Fibroblast of villous mesenchyme (primary cell): ENCODE measurements around the gene RGSL1. TPM values are rescaled to one million over a fixed set of nuclear protein-coding genes. Genes with fewer than 3 reads are reported as not detected.

Experiments used
- DNase-seq: peaks from one replicate; pipeline ENCODE4 v3.0.0-alpha.2; 2010; ENCODE audit warnings: low read depth
- H3K4me3 ChIP-seq: 2 replicates; pipeline ENCODE4 v1.5.1; 2011; ENCODE audit warnings: low read depth, mild to moderate bottlenecking, low read length
- total RNA-seq: library from RNA; depleted of rRNA; stranded (reverse); fragments of >200 nt; gene quantifications from 2 replicates; pipeline ENCODE4 v1.2.3, GENCODE V29; 2012
- TF ChIP-seq, protein P1 (sequence below): IDR thresholded peaks from 2 replicates; pipeline ENCODE4 v1.5.1; 2012; ENCODE audit warnings: low read depth, mild to moderate bottlenecking, low read length; ENCODE audit not compliant: insufficient read depth

The RGSL1 gene
- total RNA-seq, 1 donor = not detected

DNA sequence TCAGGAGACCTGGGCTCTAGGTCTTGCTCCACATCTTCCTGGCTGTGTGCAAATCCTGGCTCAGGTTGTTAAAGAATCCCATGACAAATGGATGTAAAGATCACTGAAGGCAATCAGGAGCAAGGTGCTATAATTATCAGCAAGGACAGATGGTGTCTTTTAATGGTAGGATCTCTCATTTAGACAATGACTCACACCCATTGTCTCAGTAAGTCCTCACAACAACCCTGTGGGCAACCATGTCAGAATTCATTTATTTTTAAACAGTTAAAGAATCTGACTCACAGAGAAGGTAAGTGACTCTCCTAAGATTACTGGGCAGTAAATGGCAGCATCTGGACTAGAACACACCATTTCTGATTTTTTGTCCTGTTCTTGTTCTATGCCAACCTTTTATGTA lies 106.3 kb downstream of the RGSL1 start:
- no peak for DNase-seq
- TF ChIP-seq, protein P1, sequence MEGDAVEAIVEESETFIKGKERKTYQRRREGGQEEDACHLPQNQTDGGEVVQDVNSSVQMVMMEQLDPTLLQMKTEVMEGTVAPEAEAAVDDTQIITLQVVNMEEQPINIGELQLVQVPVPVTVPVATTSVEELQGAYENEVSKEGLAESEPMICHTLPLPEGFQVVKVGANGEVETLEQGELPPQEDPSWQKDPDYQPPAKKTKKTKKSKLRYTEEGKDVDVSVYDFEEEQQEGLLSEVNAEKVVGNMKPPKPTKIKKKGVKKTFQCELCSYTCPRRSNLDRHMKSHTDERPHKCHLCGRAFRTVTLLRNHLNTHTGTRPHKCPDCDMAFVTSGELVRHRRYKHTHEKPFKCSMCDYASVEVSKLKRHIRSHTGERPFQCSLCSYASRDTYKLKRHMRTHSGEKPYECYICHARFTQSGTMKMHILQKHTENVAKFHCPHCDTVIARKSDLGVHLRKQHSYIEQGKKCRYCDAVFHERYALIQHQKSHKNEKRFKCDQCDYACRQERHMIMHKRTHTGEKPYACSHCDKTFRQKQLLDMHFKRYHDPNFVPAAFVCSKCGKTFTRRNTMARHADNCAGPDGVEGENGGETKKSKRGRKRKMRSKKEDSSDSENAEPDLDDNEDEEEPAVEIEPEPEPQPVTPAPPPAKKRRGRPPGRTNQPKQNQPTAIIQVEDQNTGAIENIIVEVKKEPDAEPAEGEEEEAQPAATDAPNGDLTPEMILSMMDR = no peak
- H3K4me3 ChIP-seq = no peak overlapping the region

DNA sequence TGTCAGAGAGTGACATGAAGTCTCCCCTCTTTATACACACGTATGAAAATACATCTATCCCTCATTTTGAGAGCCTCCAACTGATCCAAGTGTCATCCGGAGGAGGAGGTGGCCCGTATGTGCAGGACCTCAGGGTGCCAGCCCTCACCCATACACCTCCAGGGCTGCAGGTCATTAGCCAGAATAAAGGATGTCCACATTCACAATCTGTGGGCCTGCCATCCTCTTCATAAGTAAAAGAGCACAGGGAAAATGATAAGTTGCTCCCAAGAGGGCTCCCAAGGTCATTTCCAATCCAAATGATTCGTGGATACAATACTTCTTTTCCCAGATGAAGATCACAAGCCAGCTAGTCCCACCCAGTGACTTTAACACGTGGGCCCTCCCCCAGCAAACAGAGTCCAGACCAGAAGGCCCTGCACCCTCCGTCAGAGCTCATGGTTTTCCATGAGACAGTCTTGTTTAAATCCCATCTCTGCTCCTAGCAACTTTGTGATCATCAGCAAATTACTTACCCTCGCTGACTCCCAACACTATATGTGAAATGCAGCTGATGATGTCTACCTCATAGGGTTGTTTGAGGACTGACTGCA lies 110.5 kb downstream of the RGSL1 start:
- TF ChIP-seq, protein P1 = no peak
- H3K4me3 ChIP-seq = no peak overlapping the region
- DNase-seq = no peak

DNA sequence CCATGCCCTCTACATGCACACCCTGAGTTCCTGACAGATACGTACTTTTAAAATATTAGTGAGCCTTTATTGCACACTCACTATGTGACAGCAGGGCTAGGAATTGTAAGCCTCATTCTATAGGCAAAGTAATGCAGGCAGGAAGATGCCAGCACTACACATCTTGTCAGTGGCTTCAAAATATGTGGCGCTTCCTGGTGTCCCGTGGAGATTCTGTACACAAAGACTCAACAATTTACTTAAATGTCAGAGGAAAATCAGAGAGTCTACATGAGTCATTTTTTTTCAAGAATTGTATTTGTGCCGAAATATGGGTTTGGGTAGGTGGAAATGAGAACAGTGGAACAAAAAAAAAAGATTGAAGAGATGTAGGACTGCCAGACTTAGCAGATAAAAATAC lies 111.5 kb downstream of the RGSL1 start:
- TF ChIP-seq, protein P1 = no peak
- H3K4me3 ChIP-seq = no peak overlapping the region
- DNase-seq = no peak

DNA sequence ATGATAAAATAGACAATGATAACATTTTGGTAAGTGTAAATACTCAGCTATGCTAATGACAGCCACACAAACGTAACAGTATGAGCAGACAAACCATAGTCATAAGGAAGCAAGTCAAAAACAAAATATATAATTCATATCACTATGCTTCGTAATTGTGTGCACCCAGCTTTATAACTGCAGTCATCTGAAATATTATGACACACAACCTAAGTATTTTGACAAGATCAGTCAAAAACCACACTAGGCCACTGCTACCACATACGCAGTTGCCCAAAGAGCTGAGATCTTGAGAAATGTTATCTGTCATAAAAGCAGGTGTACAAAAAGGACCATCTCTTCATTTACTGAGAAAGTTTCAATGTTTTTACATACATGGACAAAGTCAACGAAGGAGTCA lies 113.1 kb downstream of the RGSL1 start:
- TF ChIP-seq, protein P1 = no peak
- no peak overlapping the region for H3K4me3 ChIP-seq
- DNase-seq = no peak

DNA sequence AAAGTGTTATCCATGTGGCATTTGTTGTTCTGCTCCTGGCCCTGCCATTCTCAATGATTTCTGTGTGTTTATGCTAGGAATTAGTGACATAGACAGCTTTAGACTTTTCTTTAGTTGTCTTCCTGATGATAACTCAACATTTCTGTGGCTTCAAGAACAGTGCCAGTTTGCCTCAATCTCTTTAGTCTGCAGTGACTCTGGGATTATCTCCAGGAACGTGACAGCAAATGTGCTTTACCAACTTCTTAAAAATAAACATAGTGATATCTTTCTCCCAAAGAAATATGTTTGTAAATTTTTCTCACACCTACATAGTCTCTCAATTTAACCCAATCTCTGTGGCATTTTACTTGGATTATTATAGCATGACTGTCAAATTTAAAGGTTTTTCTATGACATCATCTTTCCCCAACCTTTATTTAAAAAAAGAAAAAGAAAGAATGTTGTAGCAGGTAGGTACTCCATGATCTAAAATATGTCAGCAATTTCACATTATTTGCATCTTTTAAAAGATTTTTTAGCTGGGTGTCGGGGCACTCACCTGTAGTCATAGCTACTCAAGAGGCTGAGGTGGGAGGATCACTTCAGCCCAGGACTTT lies 114.6 kb downstream of the RGSL1 start:
- no peak for DNase-seq
- no peak overlapping the region for H3K4me3 ChIP-seq
- TF ChIP-seq, protein P1 = no peak

DNA sequence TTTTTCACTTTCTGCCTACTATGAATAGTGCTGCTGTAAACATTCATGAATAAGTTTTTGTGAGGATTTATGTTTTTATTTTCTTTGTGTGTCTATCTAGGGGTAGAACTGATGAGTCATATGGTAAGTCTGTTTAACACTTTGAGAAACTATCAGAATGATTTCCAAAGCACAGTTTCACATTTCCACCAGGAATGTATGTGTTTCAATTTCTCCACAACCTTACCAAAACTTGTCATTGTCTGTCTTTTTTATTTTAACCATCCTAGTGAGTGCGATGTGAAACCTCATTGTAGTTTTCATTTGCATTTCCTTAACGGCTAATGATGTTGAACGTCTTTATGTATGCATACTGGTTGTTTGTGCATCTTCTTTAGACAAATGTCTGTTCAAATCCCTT lies 115.6 kb downstream of the RGSL1 start:
- H3K4me3 ChIP-seq = no peak overlapping the region
- DNase-seq = peak; percentile 25
- TF ChIP-seq, protein P1 = no peak

DNA sequence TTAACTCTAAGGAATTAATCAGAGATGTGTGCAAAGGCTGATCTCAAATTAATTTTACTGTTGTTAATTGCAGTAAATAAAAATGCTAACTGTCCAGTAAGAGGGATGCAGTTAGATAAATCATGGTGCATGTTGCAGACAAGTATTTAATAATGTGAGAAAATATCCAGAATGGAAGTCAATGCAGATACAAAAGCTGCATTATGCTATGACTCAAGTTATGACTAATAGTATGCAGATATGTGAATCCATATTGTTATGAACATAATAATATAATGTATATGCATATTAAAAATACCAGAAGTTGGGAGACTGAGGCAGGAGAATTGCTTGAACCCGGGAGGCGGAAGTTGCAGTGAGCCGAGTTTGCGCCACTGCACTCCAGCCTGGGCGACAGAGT lies 117.7 kb downstream of the RGSL1 start:
- TF ChIP-seq, protein P1 = no peak
- no peak for DNase-seq
- H3K4me3 ChIP-seq = no peak overlapping the region
